HG02943 (cell line): ENCODE data around the gene IQSEC2.

Source experiments
- ATAC-seq: cut with Tn5 transposase; IDR thresholded peaks from one replicate; pipeline ENCODE4 v1.9.1; 2021; ENCODE audit warnings: mild to moderate bottlenecking, low read depth, moderate library complexity; ENCODE audit not compliant: unreplicated experiment

The IQSEC2 gene

GRCh38 chrX:53305996-53306937 is 24.9 kb upstream of the IQSEC2 start:
- no peak for ATAC-seq

DNA sequence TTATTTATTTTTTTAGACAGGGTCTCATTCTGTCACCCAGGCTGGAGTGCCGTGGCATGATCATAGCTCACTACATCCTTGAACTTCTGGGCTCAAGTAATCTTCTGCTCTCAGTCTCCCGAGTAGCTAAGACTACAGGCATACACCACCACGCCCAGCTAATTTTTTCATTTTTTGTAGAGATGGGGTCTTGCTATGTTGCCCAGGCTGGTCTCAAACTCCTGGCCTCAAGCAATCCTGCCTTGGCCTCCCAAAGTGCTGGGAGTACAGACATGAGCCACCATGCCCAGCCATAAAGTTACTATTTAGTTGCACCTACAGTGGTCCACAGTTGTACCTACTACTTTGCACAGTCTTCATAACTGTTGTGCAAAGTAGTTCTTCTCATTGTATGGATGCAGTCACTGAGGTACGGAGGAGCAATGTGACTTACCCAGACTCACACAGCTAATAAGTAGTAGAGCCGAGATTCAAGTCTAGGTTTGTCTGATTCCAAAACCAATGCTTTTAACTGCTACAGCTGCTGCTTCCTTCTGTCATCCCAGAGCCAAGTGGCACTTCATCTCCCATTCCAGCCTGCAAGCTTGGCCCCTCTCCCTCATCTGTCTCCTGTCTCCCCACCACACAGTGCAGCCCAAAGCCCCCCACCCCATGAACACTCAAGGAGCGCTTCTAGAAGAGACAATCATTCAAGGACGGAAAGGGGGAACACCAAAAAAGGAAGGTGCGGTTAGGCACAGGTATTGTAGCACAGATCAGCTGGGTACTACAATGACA is 24.0 kb upstream of the IQSEC2 start:
- no peak for ATAC-seq

DNA sequence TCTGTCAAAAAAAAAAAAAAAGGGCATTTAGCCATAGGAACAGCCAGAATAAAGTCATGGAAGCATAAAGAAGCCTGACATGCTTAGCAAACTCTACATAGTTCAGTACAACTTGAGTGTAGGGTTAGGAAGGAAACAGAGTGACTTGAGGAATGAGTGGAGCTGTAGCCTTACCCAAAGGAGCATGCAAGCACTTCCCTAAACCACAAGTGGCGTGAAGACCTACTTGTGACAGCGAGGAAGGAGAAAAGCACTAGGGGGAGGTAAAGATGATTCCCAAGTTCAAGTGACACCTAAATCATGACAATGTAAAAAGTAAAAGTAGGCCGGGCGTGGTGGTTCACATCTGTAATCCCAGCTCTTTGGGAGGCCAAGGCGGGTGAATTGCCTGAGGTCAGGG is 21.8 kb upstream of the IQSEC2 start:
- no peak for ATAC-seq

GRCh38 chrX:53300157-53300556 is 18.8 kb upstream of the IQSEC2 start:
- ATAC-seq: no peak

GRCh38 chrX:53294024-53294648 is 12.8 kb upstream of the IQSEC2 start:
- ATAC-seq: no peak

DNA sequence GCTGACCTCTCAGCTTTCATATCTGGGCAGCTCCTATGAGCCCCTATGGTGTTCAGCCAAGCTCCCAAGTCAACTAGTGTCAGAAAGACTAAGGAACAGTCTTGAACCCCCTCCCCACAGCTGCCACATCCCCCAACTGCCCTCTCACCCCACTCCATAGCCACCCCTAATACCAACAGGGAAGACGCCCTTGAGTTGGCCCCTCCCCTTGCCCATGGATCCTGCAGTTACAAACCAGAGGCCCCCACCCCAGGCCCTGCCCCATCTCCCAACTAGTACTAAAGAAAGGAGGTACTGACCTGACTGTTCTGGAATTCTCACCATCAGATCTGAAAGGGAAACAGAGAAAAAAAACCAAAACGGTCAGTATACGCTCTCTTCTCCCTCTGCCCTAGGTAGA is 10.2 kb upstream of the IQSEC2 start:
- ATAC-seq: no peak

DNA sequence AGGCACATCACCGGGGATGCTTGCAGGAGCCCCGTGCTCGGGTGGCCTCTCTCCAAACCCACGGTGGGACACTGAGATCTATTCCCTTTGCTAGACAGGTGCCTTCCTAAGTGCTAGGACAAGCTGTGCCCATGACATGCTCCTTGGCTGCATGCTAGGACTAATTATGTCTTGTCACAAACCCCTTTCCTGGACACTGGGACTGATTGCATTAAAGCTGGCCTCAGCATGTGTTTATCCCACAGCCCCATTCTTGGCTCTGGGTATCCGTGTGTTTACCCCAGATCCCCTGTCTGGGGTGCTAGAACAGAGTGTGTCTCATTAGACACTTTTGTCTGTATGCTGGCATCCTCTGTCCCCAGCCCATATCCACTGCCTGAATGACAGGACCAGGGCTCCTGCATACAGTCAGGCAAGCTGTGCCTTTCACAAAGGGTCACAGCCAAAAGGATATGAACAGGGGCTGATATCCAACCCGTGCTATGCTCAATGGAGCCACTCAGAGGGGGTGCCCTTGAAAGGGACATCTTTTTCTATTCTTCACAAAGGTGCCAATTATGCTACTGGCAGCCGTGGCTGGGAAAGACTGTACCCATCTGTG is 9.2 kb upstream of the IQSEC2 start:
- ATAC-seq: no peak

DNA sequence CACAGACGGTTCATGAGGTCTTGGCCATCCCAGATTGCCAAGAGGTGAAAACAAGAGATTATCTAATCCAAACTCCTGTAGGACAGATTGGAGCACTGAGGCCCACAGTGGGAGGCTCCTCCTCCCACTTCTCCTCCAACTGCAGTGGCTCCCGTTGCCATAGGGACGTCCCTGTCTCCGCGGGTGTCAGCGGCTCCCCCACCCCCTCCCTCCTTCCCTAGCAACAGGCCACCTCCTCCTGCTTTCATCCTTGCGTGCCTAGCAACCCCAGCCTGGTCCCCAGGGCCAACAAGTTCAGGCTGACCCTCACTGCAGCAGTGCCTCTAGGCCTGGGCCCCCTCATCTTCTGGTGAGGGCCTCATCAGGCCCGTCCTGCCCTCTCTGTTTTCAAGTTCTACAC is 6.8 kb upstream of the IQSEC2 start:
- ATAC-seq: no peak

DNA sequence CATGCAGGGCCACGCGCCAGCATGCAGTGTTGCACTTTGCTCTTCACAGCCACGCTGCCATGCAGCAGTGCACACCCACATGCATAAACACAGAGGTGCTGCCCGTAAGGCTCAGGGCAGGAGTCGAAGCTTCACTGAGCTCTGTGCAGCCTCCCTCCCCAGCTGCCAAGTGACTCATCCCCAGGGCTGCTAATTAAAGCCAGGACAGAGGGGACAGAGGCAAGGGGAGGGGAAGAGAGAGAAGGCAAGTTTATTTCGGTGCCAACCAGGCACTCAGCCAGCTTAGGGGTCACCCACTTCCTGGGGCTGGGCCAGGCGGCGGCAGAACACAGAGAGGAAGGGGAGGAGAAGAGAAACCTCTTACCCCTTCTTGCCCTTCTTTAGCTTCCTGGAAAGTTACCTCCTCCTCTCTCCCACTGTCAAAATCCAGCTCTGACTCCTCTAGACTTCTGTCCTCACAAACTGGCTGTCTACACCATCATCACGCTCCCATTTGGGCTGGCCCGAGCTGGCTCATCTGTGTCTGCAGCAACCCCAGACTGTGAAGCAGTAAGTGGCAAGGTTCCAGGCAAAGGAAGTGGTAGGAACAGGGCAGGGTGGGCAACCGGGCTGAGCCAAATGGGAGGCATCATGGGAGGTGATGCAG is 6.2 kb upstream of the IQSEC2 start:
- no peak for ATAC-seq

- no peak for ATAC-seq
These were observed 4.8 kb upstream of the IQSEC2 start for GRCh38 chrX:53286171-53286570.

DNA sequence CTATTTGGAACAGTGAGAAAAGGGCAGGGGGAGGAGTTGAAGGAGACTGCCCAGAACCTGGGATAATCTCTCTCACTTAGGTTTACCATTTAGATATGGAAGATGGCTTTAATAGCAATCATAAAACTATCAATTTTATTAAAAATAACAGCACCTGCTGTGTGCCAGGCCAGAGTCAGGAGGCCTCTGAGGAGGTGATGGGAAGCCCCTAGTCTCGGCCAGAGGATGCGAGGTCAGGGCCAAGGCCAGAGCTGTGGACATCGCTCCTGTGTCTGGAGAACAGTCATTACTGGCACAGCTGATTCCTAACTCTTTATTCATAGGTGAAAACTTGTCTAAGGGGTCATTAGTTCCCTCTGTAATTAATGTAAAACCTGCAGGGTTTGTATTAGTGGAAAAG is 4.2 kb upstream of the IQSEC2 start:
- no peak for ATAC-seq

GRCh38 chrX:53284684-53285447 is 3.5 kb upstream of the IQSEC2 start:
- ATAC-seq: no peak

DNA sequence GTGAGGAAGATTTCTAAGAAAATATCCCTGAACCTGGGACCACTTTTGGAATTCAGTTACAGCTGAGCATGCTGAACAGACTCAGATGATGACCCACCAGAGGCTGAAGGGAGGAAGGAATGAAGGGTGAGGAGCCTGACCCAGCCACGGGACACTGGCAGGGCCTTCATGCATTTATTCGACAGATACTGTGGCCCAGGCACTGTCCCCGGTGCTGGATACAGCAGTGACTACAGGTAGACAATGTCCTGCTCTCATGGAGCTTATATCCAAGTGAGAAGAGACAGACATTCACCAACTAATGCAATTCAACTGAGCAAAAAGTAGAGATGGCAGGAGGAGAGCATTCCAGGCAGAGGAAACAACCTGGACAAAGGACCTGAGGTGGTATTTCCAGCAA is 2.2 kb upstream of the IQSEC2 start:
- ATAC-seq: no peak

GRCh38 chrX:53283099-53283498 is 1.7 kb upstream of the IQSEC2 start:
- no peak for ATAC-seq

DNA sequence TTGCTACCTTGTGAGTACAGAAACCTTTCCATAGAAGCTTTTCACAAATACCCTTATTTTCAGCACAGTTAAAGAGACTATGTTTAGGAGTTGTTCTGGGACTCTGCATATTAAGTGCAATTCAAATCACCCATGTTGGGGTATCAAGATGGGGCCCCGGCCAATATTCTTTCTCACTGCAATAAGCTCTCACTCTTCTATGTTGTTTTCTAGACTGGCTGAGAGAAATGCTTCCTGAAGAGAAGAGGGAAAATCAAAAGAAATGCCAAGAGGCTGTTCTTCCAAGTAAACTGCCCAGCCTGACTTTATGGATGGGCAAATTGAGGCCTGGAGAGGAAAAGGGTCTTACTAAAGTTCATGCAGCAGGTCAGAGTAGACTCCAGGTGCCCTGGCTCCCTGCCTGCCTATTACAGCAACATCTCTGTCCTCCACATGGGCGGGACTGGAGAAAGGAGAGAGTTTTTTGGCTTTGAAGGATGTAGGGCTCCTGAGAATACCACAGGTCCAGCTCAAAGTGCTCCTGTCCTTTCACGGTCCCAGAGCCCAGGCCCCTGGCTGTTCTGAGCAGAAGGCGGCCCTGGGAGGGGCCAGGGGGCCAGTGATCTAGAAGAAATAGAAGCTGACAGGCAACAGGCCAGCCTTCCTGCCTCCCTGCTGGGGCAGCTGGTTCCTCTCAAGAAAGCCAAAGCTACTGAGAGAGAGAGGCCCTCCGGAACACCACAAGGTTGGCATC is 745 bp upstream of the IQSEC2 start:
- no peak for ATAC-seq

DNA sequence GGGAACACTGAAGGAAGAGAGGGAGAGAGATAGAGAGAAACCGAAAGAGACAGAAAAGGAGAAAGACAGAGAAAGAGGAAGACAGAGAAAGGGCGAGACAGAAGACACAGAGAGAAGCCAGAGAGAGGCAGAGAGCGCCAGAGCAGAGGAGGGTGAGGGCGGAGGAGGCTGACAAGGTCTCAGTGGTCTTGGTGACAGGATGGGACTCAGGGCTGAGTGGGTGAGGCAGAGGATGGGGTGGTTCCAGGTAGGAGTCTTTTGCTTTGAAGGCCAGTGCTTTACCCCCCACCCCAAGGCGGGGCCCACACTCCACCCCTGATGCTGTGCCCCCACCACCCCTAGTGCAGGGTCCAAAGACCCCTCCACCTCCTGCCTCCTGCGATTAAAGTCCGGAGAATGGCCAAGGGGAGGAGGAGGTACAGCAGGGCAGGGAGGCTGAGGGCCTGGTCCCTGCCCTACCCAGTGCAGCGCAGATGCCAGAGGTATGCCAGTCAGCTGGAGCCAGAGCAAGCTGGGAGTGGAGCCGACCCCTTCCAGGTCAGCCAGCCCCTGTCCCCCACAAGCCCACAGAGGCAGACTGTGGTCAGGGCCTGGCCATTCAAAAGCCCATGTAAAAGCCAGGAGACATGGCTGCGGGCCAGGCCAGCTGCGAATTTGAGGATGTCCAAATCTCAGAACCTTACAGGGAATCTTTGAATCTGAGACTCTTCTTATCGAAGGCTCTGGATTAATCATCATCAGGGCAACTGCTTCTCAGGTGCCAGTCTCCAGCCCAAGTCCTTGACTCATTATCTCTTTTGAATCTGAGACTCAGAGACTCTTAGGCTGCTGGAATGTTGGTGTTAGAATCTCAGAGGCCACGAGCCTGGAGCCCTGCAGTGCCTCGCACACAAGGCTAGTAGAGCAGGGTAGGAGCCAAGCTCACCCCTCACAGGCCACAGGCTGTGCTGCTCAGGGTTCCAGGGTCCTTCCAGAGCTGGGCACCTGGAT is 758 bp downstream of the IQSEC2 start:
- ATAC-seq: no peak

DNA sequence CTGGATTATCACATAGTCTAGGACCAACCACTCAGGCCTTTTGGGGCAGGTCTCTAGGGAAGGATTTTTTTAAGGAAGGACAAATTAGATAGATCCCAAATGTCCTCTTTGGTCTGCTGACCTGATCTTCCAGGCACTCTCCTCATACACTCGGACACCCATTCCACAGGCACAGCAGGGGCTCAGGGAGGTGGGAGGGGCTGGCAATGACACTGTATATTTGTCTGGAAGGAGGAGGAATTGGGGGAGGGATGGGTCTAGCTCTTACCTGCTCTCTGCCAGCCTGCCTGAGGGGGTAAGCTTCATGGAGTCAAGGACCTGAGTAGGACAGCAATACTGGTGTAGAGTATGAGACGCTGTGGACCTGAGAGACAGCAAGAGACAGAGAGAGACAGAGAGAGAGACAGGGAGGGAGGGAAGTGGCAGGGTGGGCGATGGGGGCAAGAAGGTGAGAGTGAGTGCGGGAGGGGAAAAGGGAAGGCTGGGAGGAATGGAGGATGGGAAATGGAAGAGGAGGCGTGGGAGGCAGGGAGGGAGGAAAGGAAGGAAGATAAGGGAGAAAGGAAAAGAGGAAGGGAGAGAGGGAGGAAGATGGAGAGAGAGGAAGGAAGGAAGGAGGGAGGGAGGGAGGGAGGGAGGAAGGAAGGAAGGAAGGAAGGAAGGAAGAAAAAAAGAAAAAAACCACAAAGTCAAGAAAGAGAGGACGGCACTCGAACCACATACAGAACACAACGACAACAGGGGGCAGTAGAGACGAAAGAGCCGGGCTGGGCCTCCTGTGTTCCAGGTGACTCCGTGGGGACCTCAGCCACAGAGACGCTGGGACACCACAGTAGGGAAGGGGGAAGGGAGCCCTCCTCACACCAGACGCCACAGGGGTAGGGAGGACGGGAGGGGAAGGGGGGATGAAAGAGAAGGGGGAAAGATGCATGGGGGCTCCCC is 1.8 kb downstream of the IQSEC2 start:
- ATAC-seq: no peak
